HG02885 (cell line): Measurements from ENCODE around the gene NBPF19.
"Not testable (repeated sequence)": the region's sequence is repeated elsewhere in the genome, so short reads cannot be mapped to it uniquely, and the experiment has no call there.

ENCODE experiments used
- ATAC-seq: cut with Tn5 transposase; IDR thresholded peaks from one replicate; pipeline ENCODE4 v1.9.1; 2021; ENCODE audit warnings: mild to moderate bottlenecking; ENCODE audit not compliant: unreplicated experiment, poor library complexity

The NBPF19 gene

GRCh38 chr1:149474745-149475144 is at the start of gene NBPF19:
TSS of gene NBPF19 (plus strand) at chr1:149475045. CDS start at chr1:149475933, 888 bp downstream.
- not testable (repeated sequence) for ATAC-seq

- not testable (repeated sequence) for ATAC-seq
Measured at GRCh38 chr1:149428317-149428716, 46.5 kb upstream of the NBPF19 start.

GRCh38 chr1:149445451-149445850 is 29.4 kb upstream of the NBPF19 start:
- not testable (repeated sequence) for ATAC-seq

- ATAC-seq, result not testable (repeated sequence)
Measured at GRCh38 chr1:149452196-149452595, 22.6 kb upstream of the NBPF19 start.

GRCh38 chr1:149452652-149453051 is 22.2 kb upstream of the NBPF19 start:
- not testable (repeated sequence) for ATAC-seq

GRCh38 chr1:149558350-149558825 is 83.5 kb downstream of the NBPF19 start:
- ATAC-seq, result not testable (repeated sequence)

GRCh38 chr1:149561806-149562205 is 87.0 kb downstream of the NBPF19 start:
- ATAC-seq, result not testable (repeated sequence)

GRCh38 chr1:149565485-149565884 is 90.6 kb downstream of the NBPF19 start:
- ATAC-seq, result not testable (repeated sequence)

GRCh38 chr1:149572763-149573162 is 97.9 kb downstream of the NBPF19 start:
- ATAC-seq, result not testable (repeated sequence)

GRCh38 chr1:149585592-149585991 is 110.7 kb downstream of the NBPF19 start:
- ATAC-seq, result not testable (repeated sequence)
